Measurements from ENCODE around the gene POPDC3. TPM values are rescaled to one million over a fixed set of nuclear protein-coding genes. Genes with fewer than 3 reads are reported as not detected.

The POPDC3 gene
- total RNA-seq, 1 donor from 2014 or later = 0.86 TPM

DNA sequence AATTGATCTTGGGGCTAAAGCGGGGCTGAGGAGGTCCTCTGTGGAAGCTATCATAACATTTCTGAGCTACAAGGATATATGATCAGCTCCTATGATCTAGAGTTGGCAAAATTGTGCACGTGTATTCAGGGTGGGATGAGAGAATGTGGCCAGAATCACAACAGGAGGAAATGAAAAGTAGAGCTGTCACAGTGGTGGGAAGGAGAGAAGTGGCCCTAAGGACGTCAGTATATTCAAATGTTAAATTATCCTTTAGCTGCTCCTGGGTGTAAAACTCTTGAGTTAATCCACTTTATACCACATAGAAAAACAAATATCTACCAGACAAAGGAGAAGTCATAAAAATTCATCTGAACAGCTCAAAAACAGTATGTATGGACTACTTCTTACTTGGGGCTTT lies 14.8 kb upstream of the POPDC3 start:
- Mint-ChIP-seq H3K4me3 (no peak overlapping the region), H3K27me3 (ENCODE audit: low read depth) (no peaks in the 10 kb centered on the region), H3K36me3 (ENCODE audit: low read depth) (no peaks in the 10 kb centered on the region), H3K27ac (ENCODE audit: unreplicated experiment) (no peak overlapping the region), H3K9me3 (peaks cover 2% of the 10 kb centered on the region), H3K4me1 (peaks cover under 1% of the 10 kb centered on the region)
- no peak for DNase-seq (ENCODE audit: low read depth, low spot score)
- TF ChIP-seq, protein P1, sequence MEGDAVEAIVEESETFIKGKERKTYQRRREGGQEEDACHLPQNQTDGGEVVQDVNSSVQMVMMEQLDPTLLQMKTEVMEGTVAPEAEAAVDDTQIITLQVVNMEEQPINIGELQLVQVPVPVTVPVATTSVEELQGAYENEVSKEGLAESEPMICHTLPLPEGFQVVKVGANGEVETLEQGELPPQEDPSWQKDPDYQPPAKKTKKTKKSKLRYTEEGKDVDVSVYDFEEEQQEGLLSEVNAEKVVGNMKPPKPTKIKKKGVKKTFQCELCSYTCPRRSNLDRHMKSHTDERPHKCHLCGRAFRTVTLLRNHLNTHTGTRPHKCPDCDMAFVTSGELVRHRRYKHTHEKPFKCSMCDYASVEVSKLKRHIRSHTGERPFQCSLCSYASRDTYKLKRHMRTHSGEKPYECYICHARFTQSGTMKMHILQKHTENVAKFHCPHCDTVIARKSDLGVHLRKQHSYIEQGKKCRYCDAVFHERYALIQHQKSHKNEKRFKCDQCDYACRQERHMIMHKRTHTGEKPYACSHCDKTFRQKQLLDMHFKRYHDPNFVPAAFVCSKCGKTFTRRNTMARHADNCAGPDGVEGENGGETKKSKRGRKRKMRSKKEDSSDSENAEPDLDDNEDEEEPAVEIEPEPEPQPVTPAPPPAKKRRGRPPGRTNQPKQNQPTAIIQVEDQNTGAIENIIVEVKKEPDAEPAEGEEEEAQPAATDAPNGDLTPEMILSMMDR (conservative IDR thresholded peaks at IDR 0.05) = no peak

DNA sequence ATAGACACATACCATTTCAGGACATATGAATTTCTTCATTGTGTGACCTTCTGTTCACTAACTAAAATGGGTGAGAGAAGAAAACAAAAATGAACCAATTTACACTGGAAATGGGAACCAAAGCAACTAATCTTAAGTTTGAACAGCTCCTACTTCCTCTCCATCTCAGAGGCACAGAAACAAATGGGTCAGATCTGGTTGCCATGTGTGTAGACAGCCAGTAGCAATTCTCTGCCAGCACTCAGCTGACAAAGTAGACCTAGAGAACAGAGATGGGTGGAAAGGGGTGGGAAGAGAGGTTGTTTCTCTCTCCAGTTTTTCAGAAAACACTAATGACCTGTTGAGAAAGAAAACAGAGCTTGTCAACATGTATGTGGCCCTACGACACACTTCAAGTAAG lies 14.3 kb upstream of the POPDC3 start:
- Mint-ChIP-seq H3K36me3 (ENCODE audit: low read depth) (no peaks in the 10 kb centered on the region), H3K9me3 (peaks cover 2% of the 10 kb centered on the region), H3K4me1 (no peaks in the 10 kb centered on the region), H3K27ac (ENCODE audit: unreplicated experiment) (no peak overlapping the region), H3K4me3 (no peak overlapping the region), H3K27me3 (ENCODE audit: low read depth) (no peaks in the 10 kb centered on the region)
- TF ChIP-seq, protein P1 (conservative IDR thresholded peaks at IDR 0.05) = no peak
- no peak for DNase-seq (ENCODE audit: low read depth, low spot score)

DNA sequence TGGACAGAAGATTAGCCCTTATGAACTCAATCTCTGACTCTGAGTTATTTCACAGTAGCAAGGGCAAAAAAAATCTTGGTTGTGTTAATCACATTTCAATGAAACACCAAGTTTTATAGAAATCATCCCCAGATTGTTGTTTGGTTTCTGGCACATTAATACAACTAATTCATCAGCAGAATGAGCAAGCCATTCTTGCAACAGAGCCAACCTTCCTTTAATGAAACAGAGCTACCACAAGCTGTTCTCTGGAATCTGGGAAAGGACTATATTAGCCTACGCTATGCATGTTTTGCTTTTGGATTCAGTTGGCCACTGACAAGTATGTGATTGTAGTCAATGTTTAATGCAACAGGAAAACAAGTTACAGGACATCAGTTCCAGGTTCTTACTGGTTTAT lies 13.8 kb upstream of the POPDC3 start:
- TF ChIP-seq, protein P1 (conservative IDR thresholded peaks at IDR 0.05) = no peak
- H3K4me3 Mint-ChIP-seq = no peak overlapping the region
- no peaks in the 10 kb centered on the region for H3K27me3 Mint-ChIP-seq (ENCODE audit: low read depth)

DNA sequence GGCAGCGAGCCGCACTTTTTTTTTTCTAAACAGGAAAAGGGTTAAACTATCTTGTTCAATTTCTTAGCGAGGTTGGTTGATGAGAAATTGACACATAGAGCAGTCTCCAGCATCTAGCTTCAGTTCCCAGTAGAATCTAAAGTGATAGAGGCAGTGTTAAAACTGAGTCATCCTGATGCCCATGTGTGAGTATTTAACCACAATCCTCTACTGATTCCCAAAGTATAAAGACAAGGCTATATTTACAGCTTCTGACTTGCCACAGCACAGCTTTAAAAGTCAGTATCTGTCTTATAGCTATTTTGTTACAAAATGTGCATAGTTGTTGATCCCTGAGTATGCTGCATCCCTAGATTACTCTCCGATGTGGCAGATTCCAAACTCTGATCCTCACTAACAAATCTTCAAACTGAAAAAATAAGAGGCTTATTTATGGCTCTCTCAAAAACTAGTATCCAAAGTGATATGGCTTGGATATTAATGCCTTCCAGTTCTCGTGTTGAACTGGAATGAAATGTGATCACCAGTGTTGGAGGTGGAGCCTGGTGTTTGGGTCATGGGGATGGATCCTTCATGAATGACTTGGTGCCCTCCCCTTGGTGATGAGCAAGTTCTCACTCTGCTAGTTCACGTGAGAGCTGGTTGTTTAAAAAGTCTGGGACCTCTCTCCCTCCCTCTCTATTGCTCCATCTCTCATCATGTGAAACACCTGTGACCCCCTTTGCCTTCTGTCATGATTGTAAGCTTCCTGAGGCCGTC lies 13.1 kb upstream of the POPDC3 start:
- Mint-ChIP-seq H3K27me3 (ENCODE audit: low read depth) (no peaks in the 10 kb centered on the region), H3K27ac (ENCODE audit: unreplicated experiment) (no peak overlapping the region), H3K36me3 (ENCODE audit: low read depth) (no peaks in the 10 kb centered on the region), H3K4me1 (no peaks in the 10 kb centered on the region), H3K9me3 (peaks cover 2% of the 10 kb centered on the region), H3K4me3 (no peak overlapping the region)
- TF ChIP-seq, protein P1 (conservative IDR thresholded peaks at IDR 0.05) = no peak
- DNase-seq (ENCODE audit: low read depth, low spot score) = no peak

More for the DNA sequence above, 13.8 kb upstream of the POPDC3 start:
- H3K27ac Mint-ChIP-seq (ENCODE audit: unreplicated experiment) = no peak overlapping the region
- H3K9me3 Mint-ChIP-seq = peaks cover 2% of the 10 kb centered on the region
- H3K4me1 Mint-ChIP-seq = no peaks in the 10 kb centered on the region
- DNase-seq (ENCODE audit: low read depth, low spot score) = no peak
- H3K36me3 Mint-ChIP-seq (ENCODE audit: low read depth) = no peaks in the 10 kb centered on the region

DNA sequence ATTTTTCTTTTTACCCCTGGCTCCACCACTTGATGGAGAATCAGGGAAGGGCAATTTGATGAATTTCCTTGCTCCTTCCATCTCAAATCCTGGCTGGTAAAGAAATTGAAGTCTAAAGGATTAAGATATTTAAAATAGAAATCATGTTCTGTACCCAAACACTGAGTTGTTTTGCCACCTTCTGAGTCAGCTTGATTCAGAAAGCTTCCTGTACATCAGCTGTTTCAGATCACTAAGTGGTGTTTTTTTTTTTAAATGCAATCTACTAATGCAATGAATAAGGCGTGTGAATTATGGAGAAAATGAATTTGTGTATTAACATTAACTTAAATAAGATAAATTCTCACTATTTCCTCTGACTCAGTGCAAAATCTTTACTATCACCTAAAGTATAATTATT lies 11.5 kb upstream of the POPDC3 start:
- Mint-ChIP-seq H3K27me3 (ENCODE audit: low read depth) (no peaks in the 10 kb centered on the region), H3K4me1 (no peaks in the 10 kb centered on the region), H3K36me3 (ENCODE audit: low read depth) (no peaks in the 10 kb centered on the region), H3K27ac (ENCODE audit: unreplicated experiment) (no peak overlapping the region), H3K9me3 (peaks cover 2% of the 10 kb centered on the region), H3K4me3 (no peak overlapping the region)
- DNase-seq (ENCODE audit: low read depth, low spot score) = no peak
- TF ChIP-seq, protein P1 (conservative IDR thresholded peaks at IDR 0.05) = no peak

Measured in neural crest cell (in vitro differentiated cells).